ENCODE results near the gene CCR2.

The CCR2 gene

DNA sequence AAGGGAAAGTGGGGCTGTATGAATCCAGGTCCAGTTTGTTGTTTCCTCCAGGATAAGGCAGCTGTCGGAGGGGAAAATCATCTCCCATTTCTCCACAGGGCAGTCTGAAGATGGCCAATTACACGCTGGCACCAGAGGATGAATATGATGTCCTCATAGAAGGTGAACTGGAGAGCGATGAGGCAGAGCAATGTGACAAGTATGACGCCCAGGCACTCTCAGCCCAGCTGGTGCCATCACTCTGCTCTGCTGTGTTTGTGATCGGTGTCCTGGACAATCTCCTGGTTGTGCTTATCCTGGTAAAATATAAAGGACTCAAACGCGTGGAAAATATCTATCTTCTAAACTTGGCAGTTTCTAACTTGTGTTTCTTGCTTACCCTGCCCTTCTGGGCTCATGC, 54.1 kb downstream of the CCR2 start:
- no peak overlapping the region for H3K4me3 ChIP-seq (ENCODE audit: low read depth, low read length)
- H3K9me3 ChIP-seq (ENCODE audit: control insufficient read depth, insufficient read depth, low read depth, low read length), result no peaks in the 10 kb centered on the region
- H3K27ac ChIP-seq (ENCODE audit: extremely low read depth, low read depth, low read length), result no peak overlapping the region
- H3K4me1 ChIP-seq (ENCODE audit: control insufficient read depth, insufficient read depth, low read length), result no peaks in the 10 kb centered on the region
- CTCF ChIA-PET, result interaction anchor here (0.6 to 1.2 kb wide), 2 partner anchors 80 to 191 kb away, joined by 3 to 6 read pairs; no protein-coding TSS in a partner anchor
- TF ChIP-seq, protein P1, sequence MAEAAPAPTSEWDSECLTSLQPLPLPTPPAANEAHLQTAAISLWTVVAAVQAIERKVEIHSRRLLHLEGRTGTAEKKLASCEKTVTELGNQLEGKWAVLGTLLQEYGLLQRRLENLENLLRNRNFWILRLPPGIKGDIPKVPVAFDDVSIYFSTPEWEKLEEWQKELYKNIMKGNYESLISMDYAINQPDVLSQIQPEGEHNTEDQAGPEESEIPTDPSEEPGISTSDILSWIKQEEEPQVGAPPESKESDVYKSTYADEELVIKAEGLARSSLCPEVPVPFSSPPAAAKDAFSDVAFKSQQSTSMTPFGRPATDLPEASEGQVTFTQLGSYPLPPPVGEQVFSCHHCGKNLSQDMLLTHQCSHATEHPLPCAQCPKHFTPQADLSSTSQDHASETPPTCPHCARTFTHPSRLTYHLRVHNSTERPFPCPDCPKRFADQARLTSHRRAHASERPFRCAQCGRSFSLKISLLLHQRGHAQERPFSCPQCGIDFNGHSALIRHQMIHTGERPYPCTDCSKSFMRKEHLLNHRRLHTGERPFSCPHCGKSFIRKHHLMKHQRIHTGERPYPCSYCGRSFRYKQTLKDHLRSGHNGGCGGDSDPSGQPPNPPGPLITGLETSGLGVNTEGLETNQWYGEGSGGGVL (tag by site-specific recombination; IDR thresholded peaks at IDR 0.05), result no peak
- TF ChIP-seq ZNF48 (tag by site-specific recombination; IDR thresholded peaks at IDR 0.05) (no peak), ZNF530 (tag by site-specific recombination; IDR thresholded peaks at IDR 0.05; ENCODE audit: low read depth) (no peak), GLIS2 (tag by site-specific recombination; IDR thresholded peaks at IDR 0.05) (no peak), BCL6B (tag by site-specific recombination; IDR thresholded peaks at IDR 0.05) (no peak), YY2 (tag by site-specific recombination; IDR thresholded peaks at IDR 0.05) (no peak), ZSCAN5A (tag by site-specific recombination; IDR thresholded peaks at IDR 0.05) (no peak), ZNF10 (tag by site-specific recombination; IDR thresholded peaks at IDR 0.05) (no peak), ZNF292 (tag by site-specific recombination; IDR thresholded peaks at IDR 0.05; ENCODE audit: borderline replicate concordance, low read depth) (no peak), ZNF23 (tag by site-specific recombination; IDR thresholded peaks at IDR 0.05; ENCODE audit: borderline replicate concordance) (no peak), ZNF169 (tag by site-specific recombination; IDR thresholded peaks at IDR 0.05) (no peak), ZNF311 (tag by site-specific recombination; IDR thresholded peaks at IDR 0.05; ENCODE audit: borderline replicate concordance) (no peak), ZNF146 (tag by site-specific recombination; IDR thresholded peaks at IDR 0.05) (no peak), GFI1B (tag by site-specific recombination; IDR thresholded peaks at IDR 0.05) (no peak), ZNF501 (tag by site-specific recombination; IDR thresholded peaks at IDR 0.05) (no peak), ZNF621 (tag by site-specific recombination; IDR thresholded peaks at IDR 0.05) (no peak)
- TF ChIP-seq, protein P2, sequence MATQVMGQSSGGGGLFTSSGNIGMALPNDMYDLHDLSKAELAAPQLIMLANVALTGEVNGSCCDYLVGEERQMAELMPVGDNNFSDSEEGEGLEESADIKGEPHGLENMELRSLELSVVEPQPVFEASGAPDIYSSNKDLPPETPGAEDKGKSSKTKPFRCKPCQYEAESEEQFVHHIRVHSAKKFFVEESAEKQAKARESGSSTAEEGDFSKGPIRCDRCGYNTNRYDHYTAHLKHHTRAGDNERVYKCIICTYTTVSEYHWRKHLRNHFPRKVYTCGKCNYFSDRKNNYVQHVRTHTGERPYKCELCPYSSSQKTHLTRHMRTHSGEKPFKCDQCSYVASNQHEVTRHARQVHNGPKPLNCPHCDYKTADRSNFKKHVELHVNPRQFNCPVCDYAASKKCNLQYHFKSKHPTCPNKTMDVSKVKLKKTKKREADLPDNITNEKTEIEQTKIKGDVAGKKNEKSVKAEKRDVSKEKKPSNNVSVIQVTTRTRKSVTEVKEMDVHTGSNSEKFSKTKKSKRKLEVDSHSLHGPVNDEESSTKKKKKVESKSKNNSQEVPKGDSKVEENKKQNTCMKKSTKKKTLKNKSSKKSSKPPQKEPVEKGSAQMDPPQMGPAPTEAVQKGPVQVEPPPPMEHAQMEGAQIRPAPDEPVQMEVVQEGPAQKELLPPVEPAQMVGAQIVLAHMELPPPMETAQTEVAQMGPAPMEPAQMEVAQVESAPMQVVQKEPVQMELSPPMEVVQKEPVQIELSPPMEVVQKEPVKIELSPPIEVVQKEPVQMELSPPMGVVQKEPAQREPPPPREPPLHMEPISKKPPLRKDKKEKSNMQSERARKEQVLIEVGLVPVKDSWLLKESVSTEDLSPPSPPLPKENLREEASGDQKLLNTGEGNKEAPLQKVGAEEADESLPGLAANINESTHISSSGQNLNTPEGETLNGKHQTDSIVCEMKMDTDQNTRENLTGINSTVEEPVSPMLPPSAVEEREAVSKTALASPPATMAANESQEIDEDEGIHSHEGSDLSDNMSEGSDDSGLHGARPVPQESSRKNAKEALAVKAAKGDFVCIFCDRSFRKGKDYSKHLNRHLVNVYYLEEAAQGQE (tag by site-specific recombination; IDR thresholded peaks at IDR 0.05), result no peak
- TF ChIP-seq, protein P3, sequence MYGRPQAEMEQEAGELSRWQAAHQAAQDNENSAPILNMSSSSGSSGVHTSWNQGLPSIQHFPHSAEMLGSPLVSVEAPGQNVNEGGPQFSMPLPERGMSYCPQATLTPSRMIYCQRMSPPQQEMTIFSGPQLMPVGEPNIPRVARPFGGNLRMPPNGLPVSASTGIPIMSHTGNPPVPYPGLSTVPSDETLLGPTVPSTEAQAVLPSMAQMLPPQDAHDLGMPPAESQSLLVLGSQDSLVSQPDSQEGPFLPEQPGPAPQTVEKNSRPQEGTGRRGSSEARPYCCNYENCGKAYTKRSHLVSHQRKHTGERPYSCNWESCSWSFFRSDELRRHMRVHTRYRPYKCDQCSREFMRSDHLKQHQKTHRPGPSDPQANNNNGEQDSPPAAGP (tag by site-specific recombination; IDR thresholded peaks at IDR 0.05), result no peak
- POLR2A ChIA-PET, result no interaction called here
- no peaks in the 10 kb centered on the region for H3K36me3 ChIP-seq (ENCODE audit: control insufficient read depth in 2 of 2, insufficient read depth in 1 of 2, low read length in 2 of 2)

All from HEK293 (cell line).